Lower leg skin (tissue), 4 donors: ENCODE measurements around the gene KSR2. TPM values are rescaled to one million over a fixed set of nuclear protein-coding genes. Genes with fewer than 3 reads are reported as not detected.
A peak's percentile ranks its signal among the peaks of the same experiment; 100 is the strongest.

Source experiments
- DNase-seq, 2 donors: peaks; one replicate each; pipeline ENCODE4 v3.0.0-alpha.2; 2019; ENCODE audit warnings: low spot score in 2 of 2
- H3K4me3 ChIP-seq: fragments of 200-600 bp; sonication (generic); 2 replicates; pipeline ENCODE4 v1.5.1; 2017; ENCODE audit warnings: mild to moderate bottlenecking, low read depth; ENCODE audit not compliant: poor library complexity, severe bottlenecking
- CTCF ChIP-seq, 3 donors: fragments of 450-650 bp; IDR thresholded peaks; one replicate each; pipeline ENCODE4 v1.5.1; 2016; ENCODE audit warnings: antibody characterized with exemption in 3 of 3, mild to moderate bottlenecking in 3 of 3, moderate library complexity in 2 of 3
- POLR2A ChIP-seq, 2 donors: fragments of 450-650 bp; IDR thresholded peaks; one replicate each; pipeline ENCODE4 v1.6.1; 2016 to 2017; ENCODE audit warnings: antibody characterized with exemption in 2 of 2, mild to moderate bottlenecking in 1 of 2, moderate library complexity in 1 of 2
- WGBS, 2 donors: methylation state at CpG; one replicate each; pipeline ENCODE4 v1.1.5; 2018; 5-methylcytosine and 5-hydroxymethylcytosine counted together
- intact Hi-C: fragments of 100-400 bp; cut with DNase I; formaldehyde crosslinking; loops from one replicate; pipeline ENCODE4 v1.15.0; 2023; ENCODE audit warnings: low total_unique reads
- total RNA-seq, 4 donors: library from RNA; depleted of rRNA; stranded (reverse); fragments of >200 nt; gene quantifications; one replicate each; pipeline ENCODE4 v1.1.0, GENCODE V29; 2016

The KSR2 gene
- total RNA-seq, 4 donors from 2014 or later = 0.17 to 0.84 (median 0.35) TPM

GRCh38 chr12:117926391-117926899 lies 42.3 kb downstream of the KSR2 start:
- intact Hi-C loops = no loop called here
- TF ChIP-seq CTCF (IDR thresholded peaks at IDR 0.05) (no peak), POLR2A (IDR thresholded peaks at IDR 0.05) (no peak)
- peak in 1 of 2 donors; percentile 66 for DNase-seq
- H3K4me3 ChIP-seq = no peak overlapping the region
- 79 to 80% methylated on average over 4 of the region's 4 CpGs for WGBS, 2 donors

- no peak for TF ChIP-seq CTCF (IDR thresholded peaks at IDR 0.05)
- TF ChIP-seq POLR2A (IDR thresholded peaks at IDR 0.05) = no peak
- DNase-seq = peak in 1 of 2 donors; percentile 3
- WGBS, 2 donors = 30 to 42% methylated on average over 6 of the region's 6 CpGs
- no peak overlapping the region for H3K4me3 ChIP-seq
- intact Hi-C loops = no loop called here
Observed at GRCh38 chr12:117921929-117922777, 46.6 kb downstream of the KSR2 start.

- 65 to 74% methylated on average over 2 of the region's 2 CpGs for WGBS, 2 donors
Observed at GRCh38 chr12:117919479-117919878, 49.3 kb downstream of the KSR2 start.

GRCh38 chr12:117914686-117915085 lies 54.1 kb downstream of the KSR2 start:
- DNase-seq = no peak
- 81 to 90% methylated on average over 4 of the region's 4 CpGs for WGBS, 2 donors
- TF ChIP-seq POLR2A (IDR thresholded peaks at IDR 0.05) (no peak), CTCF (IDR thresholded peaks at IDR 0.05) (no peak)
- no peak overlapping the region for H3K4me3 ChIP-seq
- intact Hi-C loops = no loop called here

More at GRCh38 chr12:117919479-117919878, 49.3 kb downstream of the KSR2 start:
- no peak overlapping the region for H3K4me3 ChIP-seq
- TF ChIP-seq CTCF (IDR thresholded peaks at IDR 0.05) = no peak
- no peak for TF ChIP-seq POLR2A (IDR thresholded peaks at IDR 0.05)
- no peak for DNase-seq
- intact Hi-C loops = no loop called here

GRCh38 chr12:117912756-117913155 lies 56.0 kb downstream of the KSR2 start:
- intact Hi-C loops = no loop called here
- TF ChIP-seq POLR2A (IDR thresholded peaks at IDR 0.05) (no peak), CTCF (IDR thresholded peaks at IDR 0.05) (no peak)
- DNase-seq = peak in 1 of 2 donors; percentile 22
- WGBS, 2 donors = 36 to 38% methylated on average over 9 of the region's 9 CpGs
- no peak overlapping the region for H3K4me3 ChIP-seq
